SH-SY5Y (cell line): ENCODE measurements around the gene NAMPT.

ENCODE experiments used
- GATA2 ChIP-seq: IDR thresholded peaks from 2 replicates; pipeline ENCODE4 v1.6.1; 2011; ENCODE audit warnings: mild to moderate bottlenecking, low read depth, low read length
- GATA3 ChIP-seq: IDR thresholded peaks from 2 replicates; pipeline ENCODE4 v1.6.1; 2011; ENCODE audit warnings: low read depth, mild to moderate bottlenecking, low read length, moderate library complexity

Gene NAMPT

DNA sequence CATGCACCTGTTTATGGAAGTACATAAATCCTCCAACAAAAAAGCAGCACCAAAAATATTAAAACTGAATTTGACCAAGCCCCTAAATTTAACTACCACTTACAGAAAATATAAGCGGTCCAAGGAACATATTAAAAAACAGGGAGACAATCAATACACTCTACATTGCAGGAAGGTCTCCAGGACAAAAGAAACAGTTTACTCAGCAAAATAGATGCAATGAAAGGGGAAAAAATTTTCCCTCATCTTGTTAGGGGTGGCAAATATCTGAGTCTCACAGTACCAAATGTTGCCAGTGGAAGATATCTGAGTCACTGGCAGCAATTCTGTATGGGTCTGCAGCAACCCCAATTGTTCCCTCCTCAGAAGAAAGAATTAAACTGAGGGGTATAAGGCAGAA lies 50.4 kb downstream of the NAMPT start:
- TF ChIP-seq GATA3 (no peak), GATA2 (no peak)

DNA sequence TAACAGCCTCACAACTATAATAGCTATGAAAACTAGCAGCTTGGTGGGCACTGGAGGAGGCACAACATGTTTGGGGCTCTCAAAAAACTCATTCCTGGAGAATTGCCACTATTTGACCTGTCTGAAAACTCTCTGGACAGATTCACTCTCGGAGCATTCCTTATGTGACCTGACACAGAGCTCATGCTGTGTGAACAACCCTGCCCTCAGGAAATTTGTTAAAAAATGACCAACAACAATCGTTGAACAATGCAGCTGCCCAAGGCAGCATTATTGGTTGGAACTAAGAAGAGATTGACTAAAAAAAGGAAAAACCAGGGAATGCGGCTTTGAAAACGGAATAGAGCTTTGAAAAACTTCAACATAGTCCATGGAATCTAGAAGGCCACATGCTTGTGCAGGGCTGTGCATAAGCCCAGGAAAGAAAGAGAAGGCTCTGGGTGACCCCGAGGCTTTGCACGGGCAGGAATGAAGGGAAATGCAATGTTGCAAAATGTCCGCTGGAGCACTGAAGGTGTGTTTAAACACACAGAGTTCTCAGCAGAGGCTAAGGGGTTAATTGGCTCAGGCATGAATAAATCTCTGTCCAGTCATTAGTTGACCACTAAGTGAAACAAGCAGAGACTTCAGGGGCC lies 52.8 kb downstream of the NAMPT start:
- no peak for TF ChIP-seq GATA3

GRCh38 chr7:106225856-106226255 lies 58.9 kb downstream of the NAMPT start:
- TF ChIP-seq GATA3 (no peak), GATA2 (no peak)

DNA sequence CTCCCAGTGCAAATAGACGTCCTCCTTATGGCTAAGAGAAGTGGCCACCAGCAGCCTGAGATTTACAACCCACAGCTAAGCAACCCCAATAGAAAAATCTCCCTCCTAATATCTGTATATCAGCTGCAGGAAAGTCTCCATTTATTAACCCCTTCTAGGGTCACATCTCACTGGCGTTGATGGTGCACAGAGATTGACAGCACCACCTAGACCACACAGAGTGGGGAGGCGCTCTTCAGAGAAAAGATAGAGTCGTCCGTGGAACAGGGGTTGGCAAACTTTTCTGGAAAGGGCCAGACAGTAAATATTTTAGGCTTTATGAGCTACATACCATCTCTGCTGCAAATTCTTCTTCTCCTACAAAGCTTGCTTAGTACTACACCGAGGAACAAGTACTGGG lies 60.0 kb downstream of the NAMPT start:
- TF ChIP-seq GATA2 (no peak), GATA3 (no peak)

DNA sequence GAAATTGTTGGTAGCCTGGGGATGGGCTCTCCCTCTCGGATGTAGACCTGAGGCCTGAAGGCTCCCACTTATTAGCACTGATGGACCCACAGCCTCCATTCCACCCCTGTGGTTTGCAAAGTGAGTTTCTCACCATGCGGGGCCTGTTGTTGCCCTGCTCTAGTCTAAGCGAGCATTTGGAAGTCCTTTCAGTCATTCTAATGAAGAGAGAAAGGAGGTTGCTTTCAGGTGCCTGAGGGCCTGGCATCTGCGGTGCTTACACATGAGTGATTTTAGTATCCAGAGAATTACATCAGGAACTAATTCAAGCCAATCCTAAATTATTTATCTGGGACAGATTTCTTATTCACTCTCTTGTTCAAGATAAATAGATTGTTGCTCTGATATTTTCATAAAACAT lies 61.6 kb downstream of the NAMPT start:
- TF ChIP-seq GATA2 (no peak), GATA3 (no peak)

DNA sequence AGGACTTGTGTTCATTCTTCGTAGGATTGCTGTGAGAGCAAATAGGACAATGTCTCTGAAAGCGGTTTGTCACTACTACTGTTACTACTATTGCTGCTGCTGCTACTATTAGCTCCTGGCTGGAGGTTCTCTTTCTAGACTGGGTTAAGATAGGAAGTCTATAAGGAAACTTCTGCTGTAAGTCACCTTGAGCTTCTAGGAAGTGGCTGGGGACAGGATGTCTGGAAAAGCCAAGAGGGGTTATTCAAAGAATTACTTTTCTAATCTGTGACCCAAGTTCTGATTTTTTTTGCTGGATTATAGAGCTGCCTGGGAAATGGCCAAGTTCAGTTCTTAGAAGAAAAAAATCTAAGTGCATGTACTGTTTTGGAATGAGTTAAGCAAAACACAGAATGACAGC lies 62.2 kb downstream of the NAMPT start:
- TF ChIP-seq GATA3 = no peak
- no peak for TF ChIP-seq GATA2

- TF ChIP-seq GATA2 (no peak), GATA3 (no peak)
Measured at GRCh38 chr7:106220307-106220706, 64.5 kb downstream of the NAMPT start.

DNA sequence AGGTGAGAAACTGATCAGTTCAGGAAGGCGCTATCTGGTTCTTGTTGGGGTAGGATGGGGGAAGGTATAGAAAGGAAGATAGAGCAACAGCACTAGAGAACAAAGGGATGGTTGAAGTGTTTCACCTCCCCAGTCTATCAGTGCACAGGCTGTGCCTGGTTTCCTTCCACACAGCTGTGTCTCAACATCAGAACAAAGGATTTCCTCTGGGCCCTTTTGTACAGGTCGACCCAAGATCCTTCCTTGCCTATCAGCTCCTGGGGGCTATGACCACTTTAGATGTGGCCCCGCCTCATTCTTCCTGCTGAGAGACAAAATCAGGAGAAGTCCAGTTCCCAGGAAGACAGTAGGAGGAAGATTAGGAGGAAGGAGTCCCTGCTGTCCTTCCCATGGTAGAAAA lies 65.6 kb downstream of the NAMPT start:
- TF ChIP-seq GATA2 (no peak), GATA3 (no peak)

DNA sequence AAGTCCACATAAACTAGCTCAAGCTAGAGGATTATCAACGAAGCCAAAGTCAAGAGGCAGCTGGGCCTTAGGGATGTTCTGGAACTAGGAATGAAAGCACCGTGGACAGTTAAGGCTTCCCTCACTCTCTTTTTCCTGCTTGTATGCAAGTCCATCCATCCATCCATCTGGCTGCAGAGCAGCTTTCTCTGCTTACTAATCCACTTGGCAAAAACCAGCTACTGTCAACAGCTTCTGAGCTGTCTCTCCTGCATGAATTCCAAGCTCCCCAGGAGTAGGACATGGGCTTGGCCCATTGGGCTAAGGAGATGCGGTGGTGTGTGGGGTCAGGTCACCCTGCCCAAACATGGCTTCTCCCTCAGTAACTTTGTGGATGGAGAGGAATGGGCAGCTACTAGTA lies 66.2 kb downstream of the NAMPT start:
- TF ChIP-seq GATA2 (no peak), GATA3 (no peak)

DNA sequence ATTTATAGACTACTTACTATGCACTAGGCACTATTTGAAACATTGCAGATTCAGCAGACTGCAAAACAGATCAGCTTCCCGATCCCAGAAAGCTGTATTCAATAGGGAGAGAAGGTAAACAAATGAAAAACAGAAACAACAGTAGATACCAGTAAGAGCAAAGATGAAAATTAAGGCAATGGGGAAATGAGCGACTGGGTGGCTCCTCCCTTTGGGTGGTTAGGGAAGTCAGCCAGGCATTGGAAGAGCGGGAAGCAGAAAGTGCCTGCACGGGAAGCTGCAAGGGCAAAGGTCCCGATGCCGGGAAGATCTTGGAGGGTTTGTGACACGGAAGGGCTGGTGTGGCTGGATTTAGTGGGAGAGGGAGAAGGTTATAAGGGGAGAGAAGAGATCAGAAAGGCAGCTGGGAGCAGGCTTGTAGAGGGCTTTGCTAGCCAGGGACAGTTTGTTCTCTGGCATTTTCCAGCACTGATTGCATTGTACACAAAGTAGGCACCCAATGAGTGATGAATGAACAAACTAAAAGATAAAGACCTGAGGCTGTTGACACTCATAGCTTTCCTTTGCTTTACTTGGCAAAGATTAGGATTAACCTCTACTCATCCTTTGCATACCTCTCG lies 67.8 kb downstream of the NAMPT start:
- TF ChIP-seq GATA2 (no peak), GATA3 (no peak)

- TF ChIP-seq GATA3 (no peak), GATA2 (no peak)
Measured at GRCh38 chr7:106216517-106216922, 68.3 kb downstream of the NAMPT start.

DNA sequence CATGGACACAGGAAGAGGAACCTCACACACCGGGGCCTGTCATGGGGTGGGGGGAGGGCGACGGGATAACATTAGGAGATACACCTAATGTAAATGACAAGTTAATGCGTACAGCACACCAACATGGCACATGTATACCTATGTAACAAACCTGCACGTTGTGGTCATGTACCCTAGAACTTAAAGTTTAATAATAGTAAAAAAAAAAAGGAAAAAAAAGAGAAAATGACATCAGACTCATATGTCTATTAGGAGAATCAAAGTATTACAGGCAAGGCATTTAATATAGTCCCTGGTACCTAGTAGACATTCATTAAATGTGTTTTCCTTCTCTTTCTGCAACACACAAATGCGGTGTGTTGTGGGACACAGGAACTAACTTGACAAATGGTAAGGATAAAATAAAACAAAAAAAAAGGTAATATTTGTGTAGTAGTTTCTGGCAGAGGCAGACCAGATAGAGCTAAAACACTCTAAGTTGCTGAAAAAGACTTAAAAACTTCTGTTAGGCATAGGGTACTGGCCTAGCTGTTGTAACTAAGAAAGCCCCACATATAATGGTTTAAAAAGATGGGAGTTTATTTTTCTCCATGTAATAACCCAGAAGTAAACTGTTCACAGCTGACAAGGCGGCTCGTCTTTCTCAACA lies 68.8 kb downstream of the NAMPT start:
- TF ChIP-seq GATA3 (no peak), GATA2 (no peak)

GRCh38 chr7:106206826-106207541 lies 77.8 kb downstream of the NAMPT start:
- TF ChIP-seq GATA3 (no peak), GATA2 (no peak)

DNA sequence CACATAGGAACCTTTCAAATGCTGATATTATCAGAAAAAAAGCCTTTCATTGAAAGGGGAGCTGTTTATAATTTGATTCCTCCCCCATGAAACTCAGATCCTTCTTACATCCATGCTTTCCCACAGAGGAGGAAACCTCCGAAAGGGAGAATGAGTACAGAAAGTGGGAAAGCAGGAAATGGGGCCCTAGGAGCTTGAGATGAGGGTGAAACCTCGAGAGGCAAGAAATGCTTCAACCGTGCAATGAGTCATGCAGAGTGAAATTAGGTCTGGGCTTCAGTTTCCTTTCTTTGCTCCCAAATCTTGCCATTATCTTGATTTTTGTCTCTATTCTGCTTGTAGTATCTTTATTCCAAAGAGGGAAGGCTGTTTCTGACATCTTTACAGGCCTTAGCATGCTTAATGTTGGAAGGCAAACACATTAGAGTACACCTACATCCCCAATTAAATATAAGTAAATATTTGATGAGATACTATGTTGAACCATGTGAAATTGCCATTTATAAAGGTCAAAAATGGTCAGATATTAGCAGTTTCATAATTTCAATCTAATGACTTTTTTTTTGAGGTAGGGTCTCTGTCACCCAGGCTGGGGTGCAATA lies 79.1 kb downstream of the NAMPT start:
- TF ChIP-seq GATA2 (no peak), GATA3 (no peak)
